Ovary (tissue), 3 donors: ENCODE results near the gene LYZL2.

Source experiments
- CTCF ChIP-seq, 3 donors: fragments of 450-650 bp in 2 of 3; fragments of 200-600 bp in 1 of 3; IDR thresholded peaks; one replicate each; pipeline versions ENCODE4 v1.5.1 to v1.8.0; 2016 to 2022; ENCODE audit warnings: antibody characterized with exemption in 3 of 3, mild to moderate bottlenecking in 1 of 3
- POLR2A ChIP-seq: fragments of 450-650 bp; IDR thresholded peaks from one replicate; pipeline ENCODE4 v1.6.1; 2017; ENCODE audit warnings: antibody characterized with exemption, mild to moderate bottlenecking, moderate library complexity
- donor health status: DM: no; HTN: no; CAD: no.

- TF ChIP-seq CTCF (IDR thresholded peaks at IDR 0.05) (no peak), POLR2A (no peak)
Measured at GRCh38 chr10:30594077-30594476, 35.5 kb downstream of the LYZL2 start.
